GM06990 (cell line): ENCODE measurements around the gene GRM4.

ENCODE experiments used
- DNase-seq: peaks from one replicate; pipeline ENCODE4 v3.0.0-alpha.2; 2011; ENCODE audit not compliant: insufficient read length; ENCODE audit errors: extremely low read depth
- H3K27me3 ChIP-seq: replicated peaks from 2 replicates; pipeline ENCODE4 v1.6.0; 2011; ENCODE audit warnings: low read length; ENCODE audit not compliant: control insufficient read depth, insufficient read depth
- H3K36me3 ChIP-seq: 2 replicates; pipeline ENCODE4 v1.5.1; 2011; ENCODE audit warnings: low read length; ENCODE audit not compliant: control insufficient read depth, insufficient read depth
- H3K4me3 ChIP-seq: replicated peaks from 2 replicates; pipeline ENCODE4 v1.5.1; 2011; ENCODE audit warnings: low read depth, mild to moderate bottlenecking, control low read depth, low read length
- CTCF ChIP-seq: IDR thresholded peaks from 2 replicates; pipeline ENCODE4 v1.5.1; 2011; ENCODE audit warnings: low read length, control low read depth, mild to moderate bottlenecking, inconsistent platforms; ENCODE audit not compliant: insufficient read depth, poor library complexity, severe bottlenecking

The GRM4 gene

GRCh38 chr6:34051331-34051919, 94.5 kb downstream of the GRM4 start:
- no peak for TF ChIP-seq CTCF
- Histone ChIP-seq H3K4me3 (no peak overlapping the region), H3K27me3 (no peaks in the 10 kb centered on the region), H3K36me3 (no peaks in the 10 kb centered on the region)
- no peak for DNase-seq

- Histone ChIP-seq H3K4me3 (no peak overlapping the region), H3K36me3 (no peaks in the 10 kb centered on the region), H3K27me3 (no peaks in the 10 kb centered on the region)
- no peak for TF ChIP-seq CTCF
- no peak for DNase-seq
Observed at GRCh38 chr6:34050691-34051090, 95.2 kb downstream of the GRM4 start.

GRCh38 chr6:34049395-34050342, 96.2 kb downstream of the GRM4 start:
- Histone ChIP-seq H3K4me3 (no peak overlapping the region), H3K27me3 (no peaks in the 10 kb centered on the region), H3K36me3 (no peaks in the 10 kb centered on the region)
- DNase-seq = no peak
- no peak for TF ChIP-seq CTCF

- DNase-seq = no peak
Observed at GRCh38 chr6:34047913-34048867, 97.7 kb downstream of the GRM4 start.

More at GRCh38 chr6:34047913-34048867, 97.7 kb downstream of the GRM4 start:
- H3K4me3 ChIP-seq = no peak overlapping the region
- H3K36me3 ChIP-seq = no peaks in the 10 kb centered on the region
- H3K27me3 ChIP-seq = no peaks in the 10 kb centered on the region
- TF ChIP-seq CTCF = no peak
